Transverse colon (tissue), 4 donors: ENCODE measurements around the gene TMPRSS11E.

Source experiments
- CTCF ChIP-seq, 5 experiments: fragments of 200-600 bp in 3 of 5; fragments of 450-650 bp in 2 of 5; sonication (generic) in 3 of 5; IDR thresholded peaks; 1 replicate in 2 of 5; 2 replicates in 3 of 5; pipeline ENCODE4 v1.5.1; 2016 to 2017; ENCODE audit warnings: antibody characterized with exemption in 5 of 5, inconsistent platforms in 3 of 5, mild to moderate bottlenecking in 2 of 5, moderate library complexity in 1 of 5
- POLR2A ChIP-seq: fragments of 450-650 bp; IDR thresholded peaks from one replicate; pipeline ENCODE4 v1.6.1; 2016; ENCODE audit warnings: antibody characterized with exemption, mild to moderate bottlenecking, moderate library complexity
- POLR2AphosphoS5 ChIP-seq, 3 donors: sonication (generic); formaldehyde crosslinking; IDR thresholded peaks; one replicate each; pipeline ENCODE4 v1.6.1; 2016; ENCODE audit warnings: antibody characterized with exemption in 3 of 3

- TF ChIP-seq POLR2AphosphoS5 (IDR thresholded peaks at IDR 0.05) (no peak), CTCF (IDR thresholded peaks at IDR 0.05) (no peak), POLR2A (no peak)
These were observed 71.6 kb downstream of the TMPRSS11E start for GRCh38 chr4:68518889-68519288.
